Testis (tissue), 3 donors: ENCODE measurements around the gene OCA2. TPM values are rescaled to one million over a fixed set of nuclear protein-coding genes. Genes with fewer than 3 reads are reported as not detected.

Source experiments
- DNase-seq: peaks from one replicate; pipeline ENCODE4 v3.0.0-alpha.2; 2019
- H3K27ac ChIP-seq, 2 donors: fragments of 200-600 bp; sonication (generic); one replicate each; pipeline ENCODE4 v1.5.1; 2019
- H3K27me3 ChIP-seq: fragments of 200-600 bp; sonication (generic); one replicate; pipeline ENCODE4 v1.5.1; 2019
- H3K36me3 ChIP-seq: fragments of 200-600 bp; sonication (generic); one replicate; pipeline ENCODE4 v1.5.1; 2017; ENCODE audit warnings: low read depth; ENCODE audit errors: missing control alignments
- H3K4me1 ChIP-seq: fragments of 200-600 bp; sonication (generic); one replicate; pipeline ENCODE4 v1.5.1; 2019
- H3K4me3 ChIP-seq, 2 donors: fragments of 200-600 bp; sonication (generic); one replicate each; pipeline ENCODE4 v1.5.1; 2017 to 2019
- H3K9me3 ChIP-seq: fragments of 200-600 bp; sonication (generic); one replicate; pipeline ENCODE4 v1.5.1; 2017
- CTCF ChIP-seq, 3 experiments: fragments of 450-650 bp in 2 of 3; fragments of 200-600 bp in 1 of 3; sonication (generic) in 1 of 3; IDR thresholded peaks; one replicate each; pipeline ENCODE4 v1.5.1; 2016 to 2019; ENCODE audit warnings: antibody characterized with exemption in 3 of 3, mild to moderate bottlenecking in 2 of 3, moderate library complexity in 1 of 3
- POLR2A ChIP-seq: fragments of 450-650 bp; IDR thresholded peaks from one replicate; pipeline ENCODE4 v1.6.1; 2017; ENCODE audit warnings: antibody characterized with exemption, mild to moderate bottlenecking, moderate library complexity
- WGBS, 2 donors: methylation state at CpG; one replicate each; pipeline ENCODE4 v1.1.5; 2018; 5-methylcytosine and 5-hydroxymethylcytosine counted together
- intact Hi-C: fragments of 100-400 bp; cut with DNase I; formaldehyde crosslinking; loops from one replicate; pipeline ENCODE4 v1.15.1; 2023; ENCODE audit warnings: low total_unique reads
- polyA plus RNA-seq: library from polyadenylated mRNA; stranded (reverse); fragments of 350-450 nt; fragmentation: Illumina TruSeq; extraction: RNeasy Lipid Tissue Mini Kit (QIAGEN cat#74804); gene quantifications from one replicate; pipeline ENCODE4 v1.2.3, GENCODE V29; 2014; ENCODE audit warnings: low read depth, low replicate concordance; ENCODE audit not compliant: insufficient read depth
- total RNA-seq, 2 donors: library from RNA; depleted of rRNA; stranded (reverse); fragments of >200 nt; gene quantifications; one replicate each; pipeline ENCODE4 v1.2.3, GENCODE V29; 2016

OCA2 gene
- total and polyA plus RNA-seq, 3 donors from 2014 or later = 2.6 to 7.2 (median 4.5) TPM

GRCh38 chr15:27847775-27848710 lies 251.1 kb downstream of the OCA2 start:
- TF ChIP-seq CTCF (IDR thresholded peaks at IDR 0.05) (no peak), POLR2A (no peak)
- WGBS, 2 donors = 87 to 96% methylated on average over 12 to 15 of the region's 15 CpGs
- no peaks in the 10 kb centered on the region for H3K36me3 ChIP-seq
- no peak overlapping the region for H3K27ac ChIP-seq
- no peaks in the 10 kb centered on the region for H3K27me3 ChIP-seq
- no peaks in the 10 kb centered on the region for H3K4me1 ChIP-seq
- intact Hi-C loops = no loop called here
- DNase-seq = no peak
- H3K4me3 ChIP-seq = no peak overlapping the region
- H3K9me3 ChIP-seq = no peaks in the 10 kb centered on the region

GRCh38 chr15:27846722-27847395 lies 252.3 kb downstream of the OCA2 start:
- no peak overlapping the region for H3K4me3 ChIP-seq
- whole genome bisulfite sequencing, 2 donors = 82 to 85% methylated on average over 10 of the region's 10 CpGs
- no peaks in the 10 kb centered on the region for H3K4me1 ChIP-seq
- intact Hi-C loops = no loop called here
- no peaks in the 10 kb centered on the region for H3K36me3 ChIP-seq
- no peak overlapping the region for H3K27ac ChIP-seq
- DNase-seq = no peak
- TF ChIP-seq CTCF (IDR thresholded peaks at IDR 0.05) (no peak), POLR2A (no peak)
- H3K27me3 ChIP-seq = no peaks in the 10 kb centered on the region
- no peaks in the 10 kb centered on the region for H3K9me3 ChIP-seq

- Histone ChIP-seq H3K27me3 (no peaks in the 10 kb centered on the region), H3K27ac (no peak overlapping the region), H3K4me3 (no peak overlapping the region), H3K9me3 (no peaks in the 10 kb centered on the region), H3K4me1 (no peaks in the 10 kb centered on the region), H3K36me3 (no peaks in the 10 kb centered on the region)
- no peak for DNase-seq
- WGBS, 2 donors = 88 to 89% methylated on average over 18 to 21 of the region's 21 CpGs
- intact Hi-C loops = no loop called here
- TF ChIP-seq POLR2A = no peak
- TF ChIP-seq CTCF (IDR thresholded peaks at IDR 0.05) = no peak
Observed at GRCh38 chr15:27845535-27846369, 253.4 kb downstream of the OCA2 start.

GRCh38 chr15:27844018-27844666 lies 255.0 kb downstream of the OCA2 start:
- intact Hi-C loops = no loop called here
- WGBS, 2 donors = 88 to 89% methylated on average over 13 of the region's 13 CpGs
- DNase-seq = no peak
- Histone ChIP-seq H3K27me3 (no peaks in the 10 kb centered on the region), H3K36me3 (no peaks in the 10 kb centered on the region), H3K9me3 (no peaks in the 10 kb centered on the region), H3K4me3 (no peak overlapping the region), H3K27ac (no peak overlapping the region), H3K4me1 (no peaks in the 10 kb centered on the region)
- TF ChIP-seq CTCF (IDR thresholded peaks at IDR 0.05) = no peak
- no peak for TF ChIP-seq POLR2A
